GM18505 (cell line): ENCODE data around the gene ALX4.

Source experiments
- ATAC-seq: cut with Tn5 transposase; IDR thresholded peaks from one replicate; pipeline ENCODE4 v1.9.1; 2021; ENCODE audit not compliant: unreplicated experiment
- POLR2A ChIP-seq: IDR thresholded peaks from 4 replicates; pipeline ENCODE4 v1.6.1; 2011; ENCODE audit warnings: borderline replicate concordance; ENCODE audit not compliant: insufficient read depth, insufficient read length; ENCODE audit errors: extremely low read depth

Gene ALX4

GRCh38 chr11:44316659-44317240 is 6.8 kb upstream of the ALX4 start:
- no peak for ATAC-seq
- no peak for TF ChIP-seq POLR2A

- no peak for ATAC-seq
These were observed 6.2 kb upstream of the ALX4 start for GRCh38 chr11:44315947-44316658.

GRCh38 chr11:44314733-44315132 is 4.8 kb upstream of the ALX4 start:
- ATAC-seq, result no peak
- TF ChIP-seq POLR2A, result no peak

More at GRCh38 chr11:44315947-44316658, 6.2 kb upstream of the ALX4 start:
- no peak for TF ChIP-seq POLR2A

- no peak for ATAC-seq
These were observed 4.0 kb upstream of the ALX4 start for GRCh38 chr11:44313761-44314489.

GRCh38 chr11:44312876-44313275 is 2.9 kb upstream of the ALX4 start:
- no peak for TF ChIP-seq POLR2A
- ATAC-seq, result no peak

More at GRCh38 chr11:44313761-44314489, 4.0 kb upstream of the ALX4 start:
- no peak for TF ChIP-seq POLR2A

GRCh38 chr11:44311339-44312261 is 1.7 kb upstream of the ALX4 start:
- TF ChIP-seq POLR2A, result no peak
- ATAC-seq, result no peak

GRCh38 chr11:44310463-44311272 is 729 bp upstream of the ALX4 start:
- no peak for ATAC-seq
- TF ChIP-seq POLR2A, result no peak

- TF ChIP-seq POLR2A, result no peak
- ATAC-seq, result no peak
These were observed 195 bp upstream of the ALX4 start for GRCh38 chr11:44310206-44310462.

- TF ChIP-seq POLR2A, result no peak
- ATAC-seq, result no peak
These were observed 939 bp downstream of the ALX4 start for GRCh38 chr11:44308923-44309477.

GRCh38 chr11:44308256-44308922 is 1.6 kb downstream of the ALX4 start:
- no peak for ATAC-seq
- no peak for TF ChIP-seq POLR2A

- TF ChIP-seq POLR2A, result no peak
- no peak for ATAC-seq
These were observed 2.4 kb downstream of the ALX4 start for GRCh38 chr11:44307340-44308099.
